Effector CD8-positive, alpha-beta T cell (primary cell): ENCODE results near the gene AEBP1.

Source experiments
- DNase-seq: peaks from one replicate; lab custom pipeline; 2025; lab: John Stamatoyannopoulos, UW

Gene AEBP1

DNA sequence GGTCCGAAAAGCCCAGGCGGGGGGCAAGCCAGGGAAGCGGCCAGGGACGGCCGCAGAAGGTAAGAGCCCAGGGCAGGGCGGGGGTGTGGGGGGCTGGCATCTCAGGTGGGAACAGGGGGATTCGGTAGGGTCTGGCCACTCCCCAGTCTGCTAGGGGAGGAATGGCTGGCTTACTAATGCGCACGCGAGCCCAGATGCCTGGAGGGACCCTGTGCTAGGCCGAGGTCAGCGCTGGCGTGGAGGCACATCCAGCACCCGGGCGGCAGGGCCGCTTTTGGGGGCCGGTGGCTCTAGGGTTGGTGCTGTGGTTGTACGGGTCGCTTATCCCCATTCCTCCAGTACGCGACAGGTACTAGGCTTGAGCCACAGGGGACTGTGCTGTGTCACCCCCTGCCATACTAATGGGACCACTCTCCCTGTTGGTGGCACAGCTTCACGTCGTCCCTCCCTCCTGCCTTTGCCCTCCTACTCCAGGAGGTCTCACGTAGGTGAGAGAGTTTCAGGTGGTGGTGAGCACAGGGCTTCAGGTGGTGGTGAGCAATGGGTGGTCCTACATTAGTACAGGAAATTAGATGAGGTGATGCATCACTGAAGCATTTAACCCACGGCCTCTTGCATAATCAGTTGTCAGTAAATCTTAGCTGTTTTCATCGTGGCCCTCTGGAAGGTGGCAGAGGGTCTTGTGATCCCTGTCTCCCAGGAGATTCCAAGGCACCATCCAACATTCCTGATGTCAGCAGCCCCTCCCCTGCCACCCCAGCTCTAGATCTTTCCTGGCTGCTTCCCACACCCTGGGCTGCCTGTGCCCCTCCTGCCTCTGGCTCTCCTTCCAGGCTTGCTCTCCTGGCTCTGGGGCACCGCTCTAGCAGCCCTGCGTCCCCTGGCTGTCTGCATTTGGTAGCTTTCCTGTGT is 971 bp downstream of the AEBP1 start:
- no peak for DNase-seq

DNA sequence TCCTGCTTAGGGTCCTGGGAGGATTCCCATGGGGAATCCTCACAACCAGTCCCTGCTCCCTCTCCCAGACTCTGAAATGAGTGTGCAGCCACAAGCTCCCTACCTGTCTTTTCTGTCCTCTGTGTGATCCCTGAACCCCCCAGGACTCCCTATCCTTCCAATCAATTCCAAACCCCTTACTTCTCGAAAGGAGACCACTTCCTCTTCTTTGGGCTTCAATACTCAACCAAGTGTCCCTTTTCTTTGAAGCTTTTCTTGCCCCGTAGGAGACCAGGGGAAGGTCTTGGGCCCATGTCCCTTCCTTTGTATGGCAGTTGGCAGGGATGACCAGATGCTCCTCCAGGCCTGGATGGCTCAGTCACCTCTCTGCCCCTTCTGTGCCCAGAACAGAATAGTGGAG is 1.7 kb downstream of the AEBP1 start:
- DNase-seq: no peak

DNA sequence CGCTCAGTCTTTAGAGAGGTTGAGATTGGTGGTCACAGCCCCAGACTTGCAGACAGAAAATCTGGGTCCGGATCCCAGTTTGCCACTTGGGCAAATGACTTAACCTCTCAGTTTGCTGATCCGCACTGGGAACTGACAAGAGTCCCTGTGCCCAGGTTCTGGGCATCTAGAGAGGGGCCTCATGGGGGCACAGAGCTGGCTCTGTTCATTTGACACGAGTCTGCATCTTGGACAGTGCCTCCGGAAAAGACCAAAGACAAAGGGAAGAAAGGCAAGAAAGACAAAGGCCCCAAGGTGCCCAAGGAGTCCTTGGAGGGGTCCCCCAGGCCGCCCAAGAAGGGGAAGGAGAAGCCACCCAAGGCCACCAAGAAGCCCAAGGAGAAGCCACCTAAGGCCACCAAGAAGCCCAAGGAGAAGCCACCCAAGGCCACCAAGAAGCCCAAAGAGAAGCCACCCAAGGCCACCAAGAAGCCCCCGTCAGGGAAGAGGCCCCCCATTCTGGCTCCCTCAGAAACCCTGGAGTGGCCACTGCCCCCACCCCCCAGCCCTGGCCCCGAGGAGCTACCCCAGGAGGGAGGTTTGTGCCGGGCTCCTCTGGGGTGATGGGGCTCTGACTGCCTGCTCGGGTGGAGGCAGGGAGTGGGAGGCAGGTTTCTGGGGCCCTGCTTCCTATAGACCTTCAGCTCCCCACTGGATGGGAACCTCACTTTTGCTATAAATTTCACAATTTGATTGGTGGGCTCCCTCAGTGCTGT is 2.3 kb downstream of the AEBP1 start:
- DNase-seq: no peak

DNA sequence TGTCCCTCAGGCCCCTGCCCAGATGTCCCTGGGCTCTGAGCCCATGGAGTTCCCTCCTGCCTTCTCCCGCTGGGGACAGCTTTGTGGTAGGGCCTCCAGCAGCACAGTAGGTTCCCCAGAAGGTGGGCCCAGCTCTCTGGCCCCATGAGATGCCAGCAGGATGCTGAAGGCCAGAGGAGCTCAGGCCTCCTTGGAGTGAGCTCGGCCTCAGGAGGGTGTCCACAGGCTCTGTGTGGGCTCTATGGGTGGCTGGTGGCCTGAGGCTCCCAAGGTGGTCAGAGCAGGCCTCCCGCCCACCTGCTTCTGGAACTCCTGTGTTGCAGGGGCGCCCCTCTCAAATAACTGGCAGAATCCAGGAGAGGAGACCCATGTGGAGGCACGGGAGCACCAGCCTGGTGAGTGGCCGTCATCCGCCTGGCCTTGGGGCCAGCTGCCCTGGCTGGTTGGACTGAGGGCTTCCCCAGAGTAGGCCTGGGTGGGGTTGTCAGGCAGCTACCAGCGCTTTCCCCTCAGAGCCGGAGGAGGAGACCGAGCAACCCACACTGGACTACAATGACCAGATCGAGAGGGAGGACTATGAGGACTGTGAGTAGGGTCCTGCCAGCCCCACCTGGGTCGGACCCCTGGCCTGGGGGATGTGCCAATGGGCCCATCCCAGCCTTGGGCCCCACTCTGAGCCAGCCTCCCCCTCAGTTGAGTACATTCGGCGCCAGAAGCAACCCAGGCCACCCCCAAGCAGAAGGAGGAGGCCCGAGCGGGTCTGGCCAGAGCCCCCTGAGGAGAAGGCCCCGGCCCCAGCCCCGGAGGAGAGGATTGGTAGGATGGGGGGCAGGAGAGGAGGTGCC is 3.2 kb downstream of the AEBP1 start:
- DNase-seq: no peak

DNA sequence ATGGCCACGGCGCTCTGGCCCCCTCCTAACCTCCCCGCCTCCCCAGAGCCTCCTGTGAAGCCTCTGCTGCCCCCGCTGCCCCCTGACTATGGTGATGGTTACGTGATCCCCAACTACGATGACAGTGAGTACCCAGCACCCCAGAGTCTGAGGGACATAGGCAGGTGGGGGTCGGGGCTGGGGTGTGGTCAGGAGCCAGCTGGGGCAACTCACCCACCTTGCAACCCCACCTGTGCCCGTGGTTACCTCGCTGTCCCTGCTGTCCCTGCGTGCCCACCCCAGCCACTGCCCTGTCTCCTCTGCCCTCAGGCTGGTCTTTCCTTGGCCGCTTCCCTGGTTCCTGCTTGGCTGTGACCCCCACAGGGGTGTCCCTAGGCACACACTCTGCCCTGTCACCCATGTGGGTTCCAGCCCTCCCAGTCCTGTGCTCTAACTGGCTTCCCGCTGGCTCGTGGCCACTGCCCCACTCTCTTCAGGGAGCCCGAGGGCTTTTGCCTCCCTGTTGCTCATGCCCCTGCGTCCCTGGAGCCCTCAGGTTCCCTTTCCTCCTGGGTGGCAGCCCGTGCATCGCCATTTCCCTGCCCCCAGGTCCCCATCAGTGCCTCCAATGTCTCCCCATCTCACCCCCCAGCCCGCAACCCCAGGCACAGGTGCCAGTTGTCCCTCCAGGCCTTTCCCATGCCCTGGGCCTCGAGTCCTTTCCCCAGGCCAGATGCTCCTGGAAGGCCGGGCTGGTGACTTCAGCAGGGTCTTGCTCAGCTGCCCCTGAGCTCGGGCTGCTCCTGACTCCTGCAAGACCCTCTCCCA is 4.0 kb downstream of the AEBP1 start:
- no peak for DNase-seq

DNA sequence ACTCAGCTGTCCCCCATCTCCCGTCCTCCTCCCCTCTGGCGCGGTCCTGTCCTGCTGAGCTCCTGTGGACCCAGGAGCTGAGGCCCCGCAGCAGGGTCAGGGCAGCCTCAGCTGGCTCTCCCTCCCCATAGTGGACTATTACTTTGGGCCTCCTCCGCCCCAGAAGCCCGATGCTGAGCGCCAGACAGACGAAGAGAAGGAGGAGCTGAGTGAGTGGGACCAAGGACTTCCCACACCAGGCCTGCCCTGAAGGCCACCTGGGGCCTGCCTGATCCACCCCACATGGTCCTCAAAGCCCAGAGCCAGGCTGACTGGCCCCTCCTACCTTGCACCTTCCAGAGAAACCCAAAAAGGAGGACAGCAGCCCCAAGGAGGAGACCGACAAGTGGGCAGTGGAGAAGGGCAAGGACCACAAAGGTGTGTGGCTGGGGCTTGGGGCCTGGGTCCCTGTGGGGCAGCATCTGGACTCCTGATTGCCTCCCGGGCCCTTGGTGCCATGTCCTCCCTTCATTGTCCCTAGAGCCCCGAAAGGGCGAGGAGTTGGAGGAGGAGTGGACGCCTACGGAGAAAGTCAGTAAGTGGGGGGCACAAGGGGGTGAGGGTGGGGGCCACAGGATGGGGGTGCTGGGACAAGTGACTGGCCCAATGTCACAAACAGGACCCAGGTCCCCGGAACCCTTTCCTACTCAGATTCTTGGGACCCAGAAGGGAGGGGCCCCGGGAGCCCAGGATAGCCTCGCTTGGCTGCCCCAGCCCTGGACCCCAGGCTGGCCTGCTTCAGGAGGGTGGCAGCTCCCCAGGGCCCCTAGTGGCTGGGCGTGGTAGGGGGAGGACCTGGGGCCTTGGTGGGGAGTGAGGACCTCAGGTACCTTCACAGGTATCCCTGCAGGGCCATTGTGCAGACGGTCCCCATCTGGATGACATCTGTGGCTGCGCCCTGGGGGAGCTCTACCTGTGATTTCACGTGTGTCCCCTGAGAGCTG is 4.9 kb downstream of the AEBP1 start:
- DNase-seq: no peak

DNA sequence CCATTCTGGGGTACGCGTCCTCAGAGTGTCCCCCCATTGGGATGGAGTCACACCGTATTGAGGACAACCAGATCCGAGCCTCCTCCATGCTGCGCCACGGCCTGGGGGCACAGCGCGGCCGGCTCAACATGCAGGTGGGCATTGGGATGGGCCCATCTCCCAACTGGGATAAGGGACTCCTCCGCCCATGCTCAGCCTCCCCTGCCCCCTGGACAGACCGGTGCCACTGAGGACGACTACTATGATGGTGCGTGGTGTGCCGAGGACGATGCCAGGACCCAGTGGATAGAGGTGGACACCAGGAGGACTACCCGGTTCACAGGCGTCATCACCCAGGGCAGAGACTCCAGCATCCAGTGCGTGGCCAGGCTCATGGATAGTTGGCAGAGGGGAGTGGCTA is 5.8 kb downstream of the AEBP1 start:
- DNase-seq: no peak

DNA sequence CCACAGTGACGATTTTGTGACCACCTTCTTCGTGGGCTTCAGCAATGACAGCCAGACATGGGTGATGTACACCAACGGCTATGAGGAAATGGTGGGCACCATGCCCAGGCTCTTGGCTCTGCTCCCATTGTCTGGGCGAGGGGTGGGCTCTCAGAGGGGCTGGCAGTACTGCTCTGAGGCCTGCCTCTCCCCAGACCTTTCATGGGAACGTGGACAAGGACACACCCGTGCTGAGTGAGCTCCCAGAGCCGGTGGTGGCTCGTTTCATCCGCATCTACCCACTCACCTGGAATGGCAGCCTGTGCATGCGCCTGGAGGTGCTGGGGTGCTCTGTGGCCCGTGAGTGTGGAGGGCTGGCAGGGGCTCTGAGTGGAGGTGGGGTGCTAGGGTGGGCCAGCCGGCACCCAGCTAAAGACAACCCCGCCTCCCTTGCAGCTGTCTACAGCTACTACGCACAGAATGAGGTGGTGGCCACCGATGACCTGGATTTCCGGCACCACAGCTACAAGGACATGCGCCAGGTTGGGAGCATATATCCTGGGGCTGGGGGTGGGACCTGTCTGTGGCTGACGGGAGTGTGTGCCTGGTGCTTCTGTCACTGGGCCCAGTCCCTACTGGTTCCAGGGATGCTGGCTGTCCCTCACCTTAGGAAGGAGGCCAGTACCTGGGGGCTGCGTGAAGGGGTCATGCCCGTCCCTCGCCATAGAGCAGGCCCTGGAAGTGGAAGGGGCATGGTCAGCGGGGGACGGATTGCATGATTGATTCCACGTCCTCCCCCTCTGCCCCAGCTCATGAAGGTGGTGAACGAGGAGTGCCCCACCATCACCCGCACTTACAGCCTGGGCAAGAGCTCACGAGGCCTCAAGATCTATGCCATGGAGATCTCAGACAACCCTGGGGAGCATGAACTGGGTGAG is 6.8 kb downstream of the AEBP1 start:
- no peak for DNase-seq

DNA sequence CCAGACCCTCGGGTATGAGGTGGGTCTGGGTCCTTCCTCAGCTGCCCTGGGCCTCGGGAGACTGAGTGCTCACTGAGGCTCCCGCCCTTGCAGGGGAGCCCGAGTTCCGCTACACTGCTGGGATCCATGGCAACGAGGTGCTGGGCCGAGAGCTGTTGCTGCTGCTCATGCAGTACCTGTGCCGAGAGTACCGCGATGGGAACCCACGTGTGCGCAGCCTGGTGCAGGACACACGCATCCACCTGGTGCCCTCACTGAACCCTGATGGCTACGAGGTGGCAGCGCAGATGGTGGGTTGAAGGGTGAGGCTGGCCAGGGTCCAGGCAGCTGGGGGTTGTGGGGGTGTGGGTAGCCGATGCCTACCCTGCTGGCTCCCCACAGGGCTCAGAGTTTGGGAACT is 7.6 kb downstream of the AEBP1 start:
- no peak for DNase-seq

DNA sequence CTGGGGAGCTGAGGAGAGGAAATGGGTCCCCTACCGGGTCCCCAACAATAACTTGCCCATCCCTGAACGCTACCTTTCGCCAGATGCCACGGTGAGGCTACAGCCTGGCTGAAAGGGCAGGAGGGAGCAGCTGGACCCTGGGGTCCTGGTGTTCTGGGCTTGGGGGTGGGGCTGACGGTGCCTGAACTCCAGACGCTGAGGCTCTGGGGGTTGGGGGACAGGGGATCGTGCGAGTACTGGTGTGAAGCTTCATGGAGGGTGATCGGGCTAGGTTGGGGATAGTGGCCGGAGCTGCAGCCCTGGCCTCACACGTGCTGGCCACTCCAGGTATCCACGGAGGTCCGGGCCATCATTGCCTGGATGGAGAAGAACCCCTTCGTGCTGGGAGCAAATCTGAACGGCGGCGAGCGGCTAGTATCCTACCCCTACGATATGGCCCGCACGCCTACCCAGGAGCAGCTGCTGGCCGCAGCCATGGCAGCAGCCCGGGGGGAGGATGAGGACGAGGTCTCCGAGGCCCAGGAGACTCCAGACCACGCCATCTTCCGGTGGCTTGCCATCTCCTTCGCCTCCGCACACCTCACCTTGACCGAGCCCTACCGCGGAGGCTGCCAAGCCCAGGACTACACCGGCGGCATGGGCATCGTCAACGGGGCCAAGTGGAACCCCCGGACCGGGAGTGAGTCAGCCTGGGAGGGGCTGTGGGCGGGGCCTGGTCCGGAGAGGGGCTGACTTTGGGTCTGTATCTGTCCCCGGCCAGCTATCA is 8.3 kb downstream of the AEBP1 start:
- DNase-seq: no peak

DNA sequence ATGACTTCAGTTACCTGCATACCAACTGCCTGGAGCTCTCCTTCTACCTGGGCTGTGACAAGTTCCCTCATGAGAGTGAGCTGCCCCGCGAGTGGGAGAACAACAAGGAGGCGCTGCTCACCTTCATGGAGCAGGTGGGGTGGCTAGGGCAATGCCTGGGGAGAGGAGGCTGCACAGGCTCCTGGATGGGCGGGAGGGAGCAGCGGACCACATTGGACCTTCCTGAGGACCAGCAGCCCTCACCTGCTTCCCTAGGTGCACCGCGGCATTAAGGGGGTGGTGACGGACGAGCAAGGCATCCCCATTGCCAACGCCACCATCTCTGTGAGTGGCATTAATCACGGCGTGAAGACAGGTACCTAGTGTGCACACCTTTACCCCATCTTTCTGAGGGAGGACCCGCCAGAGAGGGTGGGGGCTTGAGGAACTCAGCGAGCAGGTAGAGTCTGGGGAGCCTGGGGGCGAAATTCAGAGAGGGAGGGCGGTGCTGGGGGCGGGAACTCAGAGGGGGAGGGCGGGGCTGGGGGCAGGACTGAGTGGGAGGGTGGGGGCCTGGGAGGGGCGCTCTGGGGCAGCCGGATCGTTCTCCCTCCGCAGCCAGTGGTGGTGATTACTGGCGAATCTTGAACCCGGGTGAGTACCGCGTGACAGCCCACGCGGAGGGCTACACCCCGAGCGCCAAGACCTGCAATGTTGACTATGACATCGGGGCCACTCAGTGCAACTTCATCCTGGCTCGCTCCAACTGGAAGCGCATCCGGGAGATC is 9.0 kb downstream of the AEBP1 start:
- no peak for DNase-seq

DNA sequence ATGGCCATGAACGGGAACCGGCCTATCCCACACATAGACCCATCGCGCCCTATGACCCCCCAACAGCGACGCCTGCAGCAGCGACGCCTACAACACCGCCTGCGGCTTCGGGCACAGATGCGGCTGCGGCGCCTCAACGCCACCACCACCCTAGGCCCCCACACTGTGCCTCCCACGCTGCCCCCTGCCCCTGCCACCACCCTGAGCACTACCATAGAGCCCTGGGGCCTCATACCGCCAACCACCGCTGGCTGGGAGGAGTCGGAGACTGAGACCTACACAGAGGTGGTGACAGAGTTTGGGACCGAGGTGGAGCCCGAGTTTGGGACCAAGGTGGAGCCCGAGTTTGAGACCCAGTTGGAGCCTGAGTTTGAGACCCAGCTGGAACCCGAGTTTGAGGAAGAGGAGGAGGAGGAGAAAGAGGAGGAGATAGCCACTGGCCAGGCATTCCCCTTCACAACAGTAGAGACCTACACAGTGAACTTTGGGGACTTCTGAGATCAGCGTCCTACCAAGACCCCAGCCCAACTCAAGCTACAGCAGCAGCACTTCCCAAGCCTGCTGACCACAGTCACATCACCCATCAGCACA is 9.7 kb downstream of the AEBP1 start:
- no peak for DNase-seq

DNA sequence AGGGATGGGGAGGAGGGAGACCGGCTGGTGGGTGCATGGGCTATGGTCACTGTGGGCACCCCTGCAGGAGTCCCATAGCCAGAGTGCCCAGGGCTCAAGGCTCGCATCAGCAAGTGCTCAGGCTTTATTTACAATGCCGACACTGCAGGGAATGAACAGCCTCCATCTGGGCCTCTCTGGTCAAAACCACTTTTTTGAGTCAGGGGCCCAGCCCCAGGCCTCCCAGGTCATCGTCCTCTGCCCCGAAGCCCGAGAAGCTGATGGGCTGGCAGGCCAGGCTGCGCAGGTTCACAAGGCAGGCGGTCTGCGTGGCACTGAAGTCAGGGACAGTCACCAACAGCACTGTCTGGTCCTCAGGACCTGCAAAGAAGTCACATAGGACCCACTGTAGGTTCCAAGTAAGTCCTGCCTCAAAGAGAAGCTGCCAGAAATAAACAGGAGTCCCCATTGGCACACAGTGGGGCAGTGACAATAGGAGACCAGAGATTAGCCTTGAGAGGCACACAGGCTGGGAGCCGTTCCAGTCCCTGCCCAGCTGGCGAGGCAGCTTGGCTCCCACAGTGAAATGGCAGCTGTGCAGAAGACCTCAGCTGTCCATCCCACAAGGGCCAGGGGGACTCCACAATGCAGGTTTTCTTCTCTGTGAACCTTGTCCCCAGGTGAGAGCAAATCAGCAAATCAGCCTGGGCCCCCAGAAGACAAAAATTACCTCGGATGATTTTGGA is 10.6 kb downstream of the AEBP1 start:
- no peak for DNase-seq

DNA sequence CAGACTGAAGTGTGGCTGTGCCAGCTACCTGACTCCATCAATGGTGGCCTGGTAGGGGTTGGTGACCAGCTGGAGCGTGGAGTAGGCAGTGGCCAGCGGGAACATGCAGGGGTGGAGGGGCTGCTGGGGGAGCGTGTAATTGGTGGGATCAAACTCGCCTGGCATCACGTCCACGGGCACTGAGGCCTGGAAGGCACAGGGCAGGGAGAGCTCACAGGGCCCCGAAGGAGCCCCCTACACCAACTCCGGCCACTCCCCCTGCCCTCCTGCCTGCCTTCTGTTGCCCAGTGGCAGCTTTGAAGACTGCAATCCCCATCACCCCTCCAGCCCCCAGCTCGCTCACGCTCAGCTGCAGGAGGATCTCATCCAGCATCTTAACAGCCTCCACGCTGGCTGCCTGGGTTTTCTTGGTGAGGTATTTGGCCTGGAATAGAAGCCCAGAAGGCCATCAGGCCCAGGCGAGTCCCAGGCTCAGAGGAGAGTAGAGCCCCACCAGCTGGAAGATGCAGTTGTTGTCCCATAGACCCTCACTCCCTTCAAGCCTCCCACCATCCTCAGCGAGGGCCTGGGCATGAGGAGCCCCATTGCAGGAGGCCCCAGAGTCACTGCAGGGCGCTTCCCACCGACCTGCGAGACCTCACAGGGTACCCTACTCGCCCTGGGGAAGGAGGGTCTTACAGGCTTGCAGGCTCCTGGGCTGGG is 12.1 kb downstream of the AEBP1 start:
- no peak for DNase-seq

DNA sequence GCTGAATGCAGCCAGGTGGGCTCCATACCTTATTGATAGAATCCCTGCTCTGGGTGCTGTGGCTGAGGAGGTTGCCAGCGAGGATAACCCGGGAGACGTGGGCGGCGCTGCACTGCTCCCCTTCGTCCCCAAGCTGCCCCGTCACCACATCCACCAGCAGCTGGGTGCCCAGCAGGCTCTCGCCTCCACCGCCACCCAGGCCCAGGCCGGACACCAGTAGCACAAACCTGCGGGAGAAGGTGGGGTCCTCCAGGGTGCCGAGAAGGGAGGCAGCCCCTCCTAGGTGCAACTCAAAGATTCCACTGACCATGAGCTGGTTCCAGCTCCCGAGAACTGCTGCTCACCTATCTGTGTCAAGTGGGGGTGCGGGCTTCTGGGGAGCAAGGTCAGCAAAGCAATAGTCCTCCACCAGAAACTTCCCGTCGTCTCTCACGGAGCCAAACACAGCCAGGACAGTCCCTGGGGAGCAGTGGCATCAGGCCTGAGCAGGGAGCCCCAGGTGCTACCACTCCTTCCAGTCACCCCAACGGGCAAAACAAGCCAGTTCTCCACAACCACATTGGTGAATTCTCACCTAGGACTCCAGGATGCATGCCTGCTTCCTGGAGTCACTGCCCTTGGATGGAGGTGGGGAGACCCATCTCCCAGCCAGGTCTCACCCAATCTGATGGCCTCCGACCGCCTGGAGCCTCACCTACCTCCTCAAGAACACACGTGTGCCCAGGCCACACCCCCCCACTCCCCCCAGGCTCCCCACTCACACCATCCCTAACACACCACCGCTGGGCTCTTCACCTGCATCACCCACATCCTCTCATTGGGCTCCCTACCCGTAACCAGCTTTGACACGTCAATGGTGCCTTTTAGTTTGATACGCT is 12.9 kb downstream of the AEBP1 start:
- DNase-seq: no peak
